Measurements from ENCODE around the gene DLX3.

- no peak for TF ChIP-seq CTCF (IDR thresholded peaks at IDR 0.05)
- TF ChIP-seq EZH2phosphoT487 (IDR thresholded peaks at IDR 0.05), result no peak
Measured at GRCh38 chr17:49986396-49987289, 8.4 kb downstream of the DLX3 start.

All from neural progenitor cell (in vitro differentiated cells).